H9 (cell line): ENCODE measurements around the gene EIF6. TPM values are rescaled to one million over a fixed set of nuclear protein-coding genes. Genes with fewer than 3 reads are reported as not detected.
A peak's percentile ranks its signal among the peaks of the same experiment; 100 is the strongest.

ENCODE experiments used
- DNase-seq: peaks from one replicate; pipeline ENCODE4 v3.0.0-alpha.2; 2017
- H2AFZ ChIP-seq: one replicate; pipeline ENCODE4 v1.6.1; 2013; ENCODE audit warnings: mild to moderate bottlenecking, low read length, control low read depth, moderate library complexity
- H2AK5ac ChIP-seq: 2 replicates; pipeline ENCODE4 v1.6.1; 2013; ENCODE audit warnings: low read length, control low read depth, mixed read lengths; ENCODE audit not compliant: insufficient read length
- H2BK120ac ChIP-seq: one replicate; pipeline ENCODE4 v1.6.1; 2013; ENCODE audit warnings: low read depth, mild to moderate bottlenecking, low read length, control low read depth, inconsistent platforms; ENCODE audit not compliant: poor library complexity, severe bottlenecking
- H2BK12ac ChIP-seq: 2 replicates; pipeline ENCODE4 v1.6.1; 2013; ENCODE audit warnings: low read length, control low read depth, mixed read lengths, low read depth; ENCODE audit not compliant: insufficient read length
- H2BK15ac ChIP-seq: 2 replicates; pipeline ENCODE4 v1.6.1; 2013; ENCODE audit warnings: low read depth, low read length, control low read depth
- H2BK20ac ChIP-seq: one replicate; pipeline ENCODE4 v1.6.1; 2013; ENCODE audit warnings: low read depth, mild to moderate bottlenecking, low read length, control low read depth, inconsistent platforms; ENCODE audit not compliant: poor library complexity, severe bottlenecking
- H2BK5ac ChIP-seq: 2 replicates; pipeline ENCODE4 v1.6.1; 2013; ENCODE audit warnings: low read length, control low read depth, mixed read lengths; ENCODE audit not compliant: insufficient read length
- H3K14ac ChIP-seq: 2 replicates; pipeline ENCODE4 v1.6.1; 2013; ENCODE audit warnings: low read length, control low read depth; ENCODE audit not compliant: insufficient read depth
- H3K18ac ChIP-seq: 2 replicates; pipeline ENCODE4 v1.6.1; 2013; ENCODE audit warnings: low read depth, mild to moderate bottlenecking, mixed read lengths, low read length, control low read depth; ENCODE audit not compliant: insufficient read length
- H3K23ac ChIP-seq: 2 replicates; pipeline ENCODE4 v1.6.1; 2013; ENCODE audit warnings: low read length, control low read depth, mixed read lengths, low read depth; ENCODE audit not compliant: insufficient read length
- H3K23me2 ChIP-seq: 2 replicates; pipeline ENCODE4 v1.6.1; 2013; ENCODE audit warnings: low read depth, mild to moderate bottlenecking, mixed read lengths, low read length, control low read depth; ENCODE audit not compliant: insufficient read length, poor library complexity, severe bottlenecking
- H3K27ac ChIP-seq: 2 replicates; pipeline ENCODE4 v1.5.1; 2013; ENCODE audit warnings: low read length, control low read depth, mixed read lengths, low read depth; ENCODE audit not compliant: insufficient read length
- H3K27me3 ChIP-seq: 2 replicates; pipeline ENCODE4 v1.6.1; 2013; ENCODE audit warnings: low read length, control low read depth, inconsistent platforms; ENCODE audit not compliant: insufficient read depth
- H3K4ac ChIP-seq: 2 replicates; pipeline ENCODE4 v1.6.1; 2013; ENCODE audit warnings: low read depth, mild to moderate bottlenecking, control low read depth, inconsistent platforms, low read length, moderate library complexity
- H3K4me1 ChIP-seq: 2 replicates; pipeline ENCODE4 v1.6.1; 2013; ENCODE audit warnings: low read length, control low read depth, inconsistent platforms; ENCODE audit not compliant: insufficient read depth
- H3K4me2 ChIP-seq: 2 replicates; pipeline ENCODE4 v1.6.1; 2013; ENCODE audit warnings: low read length, control low read depth, mixed read lengths; ENCODE audit not compliant: insufficient read length, insufficient read depth
- H3K56ac ChIP-seq: 2 replicates; pipeline ENCODE4 v1.6.1; 2013; ENCODE audit warnings: low read depth, mild to moderate bottlenecking, mixed read lengths, low read length, control low read depth; ENCODE audit not compliant: insufficient read length
- H3K79me1 ChIP-seq: 2 replicates; pipeline ENCODE4 v1.6.1; 2013; ENCODE audit warnings: low read depth, mild to moderate bottlenecking, moderate library complexity, low read length, control low read depth, inconsistent platforms; ENCODE audit not compliant: insufficient read depth, poor library complexity, severe bottlenecking
- H3K79me2 ChIP-seq: 2 replicates; pipeline ENCODE4 v1.6.1; 2013; ENCODE audit warnings: low read length, control low read depth, inconsistent platforms; ENCODE audit not compliant: insufficient read depth
- H3K9ac ChIP-seq: 2 replicates; pipeline ENCODE4 v1.6.1; 2013; ENCODE audit warnings: low read length, control low read depth, mixed read lengths; ENCODE audit not compliant: insufficient read length; ENCODE audit errors: extremely low read depth
- H3K9me3 ChIP-seq: one replicate; pipeline ENCODE4 v1.6.1; 2013; ENCODE audit warnings: low read depth, low read length, inconsistent platforms; ENCODE audit not compliant: control insufficient read depth
- H3T11ph ChIP-seq: one replicate; pipeline ENCODE4 v1.6.1; 2013; ENCODE audit warnings: mild to moderate bottlenecking, low read length, control low read depth, inconsistent platforms
- H4K20me1 ChIP-seq: one replicate; pipeline ENCODE4 v1.6.1; 2013; ENCODE audit not compliant: control insufficient read depth, insufficient read length, insufficient read depth
- H4K5ac ChIP-seq: 2 replicates; pipeline ENCODE4 v1.6.1; 2013; ENCODE audit warnings: low read depth, mild to moderate bottlenecking, mixed read lengths, low read length, control low read depth; ENCODE audit not compliant: insufficient read length
- H4K8ac ChIP-seq: replicated peaks from 2 replicates; pipeline ENCODE4 v1.6.1; 2013; ENCODE audit warnings: low read length, control low read depth, mixed read lengths, low read depth; ENCODE audit not compliant: insufficient read length
- H4K91ac ChIP-seq: 2 replicates; pipeline ENCODE4 v1.6.1; 2013; ENCODE audit warnings: low read depth, mild to moderate bottlenecking, moderate library complexity, mixed read lengths, low read length, control low read depth; ENCODE audit not compliant: insufficient read length
- H3K27ac Mint-ChIP-seq, 3 experiments: 2 replicates in 2 of 3; 3 replicates in 1 of 3; pipeline ENCODE4 v1.8.0; 2020 to 2021; ENCODE audit warnings: mixed read lengths in 3 of 3, mild to moderate bottlenecking in 1 of 3, moderate library complexity in 1 of 3
- H3K27me3 Mint-ChIP-seq: 2 replicates; pipeline ENCODE4 v1.8.0; 2021; ENCODE audit warnings: low read depth, mild to moderate bottlenecking, moderate library complexity, mixed read lengths
- H3K36me3 Mint-ChIP-seq, 3 experiments: 2 replicates in 2 of 3; 3 replicates in 1 of 3; pipeline ENCODE4 v1.8.0; 2020 to 2021; ENCODE audit warnings: low read depth in 3 of 3, mixed read lengths in 3 of 3; ENCODE audit not compliant: insufficient read depth in 1 of 3
- H3K4me1 Mint-ChIP-seq, 2 experiments: 2 replicates each; pipeline ENCODE4 v1.8.0; 2020; ENCODE audit warnings: mixed read lengths in 2 of 2
- H3K4me3 Mint-ChIP-seq, 2 experiments: 2 replicates in 1 of 2; 3 replicates in 1 of 2; pipeline ENCODE4 v1.8.0; 2020 to 2021; ENCODE audit warnings: mild to moderate bottlenecking in 2 of 2, mixed read lengths in 2 of 2, moderate library complexity in 1 of 2
- H3K9me3 Mint-ChIP-seq, 2 experiments: 2 replicates in 1 of 2; 3 replicates in 1 of 2; pipeline ENCODE4 v1.8.0; 2020; ENCODE audit warnings: mild to moderate bottlenecking in 2 of 2, mixed read lengths in 2 of 2, moderate library complexity in 1 of 2
- WGBS: extraction: QIAGEN DNeasy Blood & Tissue Kit; methylation state at CpG from one replicate; pipeline ENCODE4 v1.1.7; 2013; ENCODE audit warnings: missing lambda C conversion rate, low lambda C conversion rate, mixed read lengths; ENCODE audit not compliant: insufficient read length; ENCODE audit errors: extremely low coverage; 5-methylcytosine and 5-hydroxymethylcytosine counted together
- total RNA-seq: library from RNA; stranded (reverse); gene quantifications from 2 replicates; pipeline ENCODE4 v1.2.1, GENCODE V29; 2021
- TF ChIP-seq, protein P1 (sequence below): fragments of 200-600 bp; sonication (generic); conservative IDR thresholded peaks from 3 replicates; pipeline ENCODE4 v1.8.0; 2021; ENCODE audit warnings: antibody characterized with exemption, mild to moderate bottlenecking

The EIF6 gene
- total RNA-seq, 1 experiment from 2014 or later = 150 TPM

DNA sequence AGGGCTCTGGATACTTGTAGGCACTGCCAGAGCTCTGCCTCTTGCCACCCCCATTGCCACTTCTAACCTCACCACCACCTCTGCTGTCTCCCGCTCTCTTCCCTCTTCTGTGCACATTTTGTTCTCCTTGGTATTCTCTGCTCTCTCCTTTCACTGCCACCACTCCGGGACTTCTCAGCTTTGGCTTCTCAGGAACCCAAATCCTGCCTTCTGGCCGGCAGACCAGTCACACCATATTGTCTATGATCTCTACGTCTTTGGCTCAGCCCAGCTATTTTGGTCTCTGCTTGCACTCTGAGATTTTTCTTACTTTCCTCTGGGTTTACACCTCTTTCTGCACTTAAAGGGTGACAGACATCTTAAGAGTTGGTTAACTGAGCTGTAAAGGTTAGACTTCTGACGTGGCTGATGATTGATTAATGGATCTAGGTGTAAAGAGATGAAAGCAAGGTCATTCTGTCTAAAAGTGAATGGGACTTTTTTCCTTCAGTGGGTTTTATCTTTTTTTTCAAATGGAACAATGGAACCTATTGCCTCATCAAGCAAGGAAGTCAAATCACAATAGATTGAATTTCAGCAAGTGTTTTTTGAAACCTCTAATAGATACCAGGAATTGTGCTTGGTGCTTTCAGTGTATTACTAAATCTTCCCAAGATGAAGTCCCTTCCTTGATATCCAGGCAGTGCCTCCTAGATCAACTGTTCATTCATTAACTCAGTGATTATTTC is 44.3 kb downstream of the EIF6 start:
- Histone ChIP-seq H2BK120ac (no peak overlapping the region), H3K18ac (no peak overlapping the region), H2AFZ (no peak overlapping the region), H3K14ac (0 out of 2 replicates have a peak overlapping the region, but pooled peaks have one; percentile 40), H3K23ac (no peak overlapping the region), H3K9ac (no peak overlapping the region), H3K23me2 (no peaks in the 10 kb centered on the region), H4K91ac (no peak overlapping the region), H2AK5ac (no peak overlapping the region), H2BK5ac (no peak overlapping the region), H3K27ac (no peak overlapping the region), H3K79me2 (no peaks in the 10 kb centered on the region), H3K27me3 (no peaks in the 10 kb centered on the region), H4K5ac (no peak overlapping the region), H3T11ph (no peak overlapping the region), H3K4me1 (peaks cover 8% of the 10 kb centered on the region; the same call in 1 of the 2 replicates), H3K4me2 (no peak overlapping the region), H2BK15ac (no peak overlapping the region), H3K56ac (no peak overlapping the region), H2BK20ac (no peak overlapping the region), H4K8ac (no peak overlapping the region), H4K20me1 (no peaks in the 10 kb centered on the region), H3K79me1 (no peaks in the 10 kb centered on the region), H3K9me3 (no peaks in the 10 kb centered on the region), H2BK12ac (no peak overlapping the region), H3K4ac (no peak overlapping the region)
- TF ChIP-seq, protein P1, sequence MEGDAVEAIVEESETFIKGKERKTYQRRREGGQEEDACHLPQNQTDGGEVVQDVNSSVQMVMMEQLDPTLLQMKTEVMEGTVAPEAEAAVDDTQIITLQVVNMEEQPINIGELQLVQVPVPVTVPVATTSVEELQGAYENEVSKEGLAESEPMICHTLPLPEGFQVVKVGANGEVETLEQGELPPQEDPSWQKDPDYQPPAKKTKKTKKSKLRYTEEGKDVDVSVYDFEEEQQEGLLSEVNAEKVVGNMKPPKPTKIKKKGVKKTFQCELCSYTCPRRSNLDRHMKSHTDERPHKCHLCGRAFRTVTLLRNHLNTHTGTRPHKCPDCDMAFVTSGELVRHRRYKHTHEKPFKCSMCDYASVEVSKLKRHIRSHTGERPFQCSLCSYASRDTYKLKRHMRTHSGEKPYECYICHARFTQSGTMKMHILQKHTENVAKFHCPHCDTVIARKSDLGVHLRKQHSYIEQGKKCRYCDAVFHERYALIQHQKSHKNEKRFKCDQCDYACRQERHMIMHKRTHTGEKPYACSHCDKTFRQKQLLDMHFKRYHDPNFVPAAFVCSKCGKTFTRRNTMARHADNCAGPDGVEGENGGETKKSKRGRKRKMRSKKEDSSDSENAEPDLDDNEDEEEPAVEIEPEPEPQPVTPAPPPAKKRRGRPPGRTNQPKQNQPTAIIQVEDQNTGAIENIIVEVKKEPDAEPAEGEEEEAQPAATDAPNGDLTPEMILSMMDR = no peak
- Mint-ChIP-seq H3K36me3 (peaks cover 0 to 9% (median 5%) of the 10 kb centered on the region in 3 experiments; a peak in 4 of 7 replicates), H3K4me1 (peaks cover 15 to 17% of the 10 kb centered on the region in 2 experiments), H3K27ac (peak overlapping the region in 1 of 3 experiments; percentile 33; a peak in 2 of 7 replicates), H3K9me3 (peaks cover 0 to 3% of the 10 kb centered on the region in 2 experiments; a peak in 2 of 5 replicates), H3K27me3 (peaks cover 2% of the 10 kb centered on the region; the same call in 1 of the 2 replicates), H3K4me3 (no peak overlapping the region)
- WGBS = no CpG with 5 or more reads among the region's 5 CpGs
- no peak for DNase-seq
